SK-N-SH treated with all-trans-retinoic acid at 6 μM for 48 hours (cell line): ENCODE measurements around the gene TPPP.

Experiments
- ATAC-seq: fragments of 200-7000 bp; cut with Tn5 transposase; 3 replicates; pipeline ENCODE4 v1.9.1; 2020; ENCODE audit warnings: mild to moderate bottlenecking, moderate library complexity
- ARNTL ChIP-seq: fragments of 450-650 bp; formaldehyde crosslinking; IDR thresholded peaks from 2 replicates; pipeline ENCODE4 v1.5.0; 2020; ENCODE audit warnings: low read depth, mild to moderate bottlenecking, moderate library complexity, borderline replicate concordance
- BACH2 ChIP-seq: fragments of 250-450 bp; sonication (Bioruptor Pico); IDR thresholded peaks from 2 replicates; pipeline ENCODE4 v1.9.0; 2021; ENCODE audit warnings: mild to moderate bottlenecking, borderline replicate concordance
- ESRRG ChIP-seq: fragments of 250-450 bp; sonication (Bioruptor Pico); IDR thresholded peaks from 2 replicates; pipeline ENCODE4 v1.6.1; 2021; ENCODE audit warnings: mild to moderate bottlenecking
- ISL1 ChIP-seq: fragments of 250-450 bp; sonication (Bioruptor Pico); IDR thresholded peaks from 2 replicates; pipeline ENCODE4 v2.1.2; 2022; ENCODE audit warnings: mild to moderate bottlenecking, moderate library complexity
- OSR1 ChIP-seq: fragments of 250-450 bp; sonication (Bioruptor Pico); IDR thresholded peaks from 2 replicates; pipeline ENCODE4 v1.8.0; 2022; ENCODE audit warnings: moderate library complexity, mild to moderate bottlenecking, inconsistent platforms
- PPARA ChIP-seq: fragments of 250-450 bp; sonication (Bioruptor Pico); IDR thresholded peaks from 2 replicates; pipeline ENCODE4 v1.5.0; 2020; ENCODE audit warnings: mild to moderate bottlenecking, borderline replicate concordance
- RARB ChIP-seq: fragments of 250-450 bp; sonication (Bioruptor Pico); IDR thresholded peaks from 2 replicates; pipeline ENCODE4 v1.8.0; 2021; ENCODE audit warnings: mild to moderate bottlenecking, moderate library complexity
- TCF4 ChIP-seq: fragments of 250-450 bp; sonication (Bioruptor Pico); IDR thresholded peaks from 2 replicates; pipeline ENCODE4 v1.8.0; 2021; ENCODE audit warnings: mild to moderate bottlenecking, moderate library complexity, borderline replicate concordance
- TOX ChIP-seq: fragments of 250-450 bp; sonication (Bioruptor Pico); IDR thresholded peaks from 2 replicates; pipeline ENCODE4 v1.8.0; 2021; ENCODE audit warnings: mild to moderate bottlenecking, moderate library complexity, borderline replicate concordance
- ZFP3 ChIP-seq: fragments of 250-450 bp; sonication (Bioruptor Pico); IDR thresholded peaks from 2 replicates; pipeline ENCODE4 v1.5.0; 2020; ENCODE audit warnings: mild to moderate bottlenecking, moderate library complexity
- ZFP30 ChIP-seq: fragments of 450-650 bp; formaldehyde crosslinking; IDR thresholded peaks from 2 replicates; pipeline ENCODE4 v1.5.0; 2022; ENCODE audit warnings: mild to moderate bottlenecking, moderate library complexity
- ZNF565 ChIP-seq: fragments of 450-650 bp; formaldehyde crosslinking; conservative IDR thresholded peaks from 2 replicates; pipeline ENCODE4 v1.5.0; 2020; ENCODE audit warnings: low read depth, mild to moderate bottlenecking, moderate library complexity
- ZNF70 ChIP-seq: fragments of 450-650 bp; formaldehyde crosslinking; IDR thresholded peaks from 2 replicates; pipeline ENCODE4 v1.5.0; 2020; ENCODE audit warnings: mild to moderate bottlenecking, moderate library complexity
- ZNF8 ChIP-seq: fragments of 450-650 bp; formaldehyde crosslinking; IDR thresholded peaks from 2 replicates; pipeline ENCODE4 v1.5.0; 2020; ENCODE audit warnings: mild to moderate bottlenecking, moderate library complexity
- TF ChIP-seq, protein P1 (sequence below): fragments of 250-450 bp; sonication (Bioruptor Pico); IDR thresholded peaks from 2 replicates; pipeline ENCODE4 v1.5.1; 2021; ENCODE audit warnings: mild to moderate bottlenecking, moderate library complexity
- TF ChIP-seq, protein P2 (sequence below): fragments of 250-450 bp; sonication (Bioruptor Pico); IDR thresholded peaks from 2 replicates; pipeline ENCODE4 v1.5.1; 2020; ENCODE audit warnings: low read depth, mild to moderate bottlenecking, moderate library complexity
- TF ChIP-seq, protein P3 (sequence below): fragments of 250-450 bp; sonication (Bioruptor Pico); IDR thresholded peaks from 2 replicates; pipeline ENCODE4 v1.5.0; 2020; ENCODE audit warnings: mild to moderate bottlenecking, moderate library complexity
- TF ChIP-seq, protein P4 (sequence below): fragments of 250-450 bp; sonication (Bioruptor Pico); IDR thresholded peaks from 2 replicates; pipeline ENCODE4 v1.8.0; 2021; ENCODE audit warnings: low read depth, mild to moderate bottlenecking, moderate library complexity, borderline replicate concordance
- TF ChIP-seq, protein P5 (sequence below): fragments of 250-450 bp; sonication (Bioruptor Pico); IDR thresholded peaks from 2 replicates; pipeline ENCODE4 v1.8.0; 2020; ENCODE audit warnings: mild to moderate bottlenecking, moderate library complexity, borderline replicate concordance

The TPPP gene

DNA sequence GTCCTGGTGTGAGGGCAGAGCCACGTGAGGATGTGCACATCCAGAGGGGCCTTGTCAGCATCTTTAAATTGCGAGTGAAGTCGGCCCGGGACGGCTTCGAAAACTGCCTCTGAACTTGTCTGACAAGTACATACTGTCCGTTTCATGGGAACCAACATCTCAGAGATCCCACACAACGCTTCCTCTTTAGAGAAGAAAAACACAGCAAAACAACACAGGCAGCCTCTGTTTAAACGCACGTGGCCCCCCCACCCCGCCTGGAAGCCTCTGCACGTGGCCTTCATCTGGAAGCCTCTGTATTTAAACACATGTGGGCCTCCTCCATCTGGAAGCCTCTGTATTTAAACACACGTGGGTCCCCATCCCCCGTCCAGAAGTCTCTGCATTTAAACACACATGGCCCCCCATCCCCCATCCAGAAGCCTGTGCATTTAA is 51.8 kb downstream of the TPPP start (continued):
- TF ChIP-seq, protein P1, sequence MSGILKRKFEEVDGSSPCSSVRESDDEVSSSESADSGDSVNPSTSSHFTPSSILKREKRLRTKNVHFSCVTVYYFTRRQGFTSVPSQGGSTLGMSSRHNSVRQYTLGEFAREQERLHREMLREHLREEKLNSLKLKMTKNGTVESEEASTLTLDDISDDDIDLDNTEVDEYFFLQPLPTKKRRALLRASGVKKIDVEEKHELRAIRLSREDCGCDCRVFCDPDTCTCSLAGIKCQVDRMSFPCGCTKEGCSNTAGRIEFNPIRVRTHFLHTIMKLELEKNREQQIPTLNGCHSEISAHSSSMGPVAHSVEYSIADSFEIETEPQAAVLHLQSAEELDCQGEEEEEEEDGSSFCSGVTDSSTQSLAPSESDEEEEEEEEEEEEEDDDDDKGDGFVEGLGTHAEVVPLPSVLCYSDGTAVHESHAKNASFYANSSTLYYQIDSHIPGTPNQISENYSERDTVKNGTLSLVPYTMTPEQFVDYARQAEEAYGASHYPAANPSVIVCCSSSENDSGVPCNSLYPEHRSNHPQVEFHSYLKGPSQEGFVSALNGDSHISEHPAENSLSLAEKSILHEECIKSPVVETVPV (CRISPR knock-in tag), result no peak
- TF ChIP-seq BACH2 (CRISPR knock-in tag) (no peak), PPARA (CRISPR knock-in tag) (no peak), ZFP30 (no peak), RARB (no peak), ZNF565 (CRISPR knock-in tag) (no peak), ISL1 (CRISPR knock-in tag) (no peak), ZFP3 (CRISPR knock-in tag) (no peak)
- TF ChIP-seq, all 23 proteins: peak for 0

DNA sequence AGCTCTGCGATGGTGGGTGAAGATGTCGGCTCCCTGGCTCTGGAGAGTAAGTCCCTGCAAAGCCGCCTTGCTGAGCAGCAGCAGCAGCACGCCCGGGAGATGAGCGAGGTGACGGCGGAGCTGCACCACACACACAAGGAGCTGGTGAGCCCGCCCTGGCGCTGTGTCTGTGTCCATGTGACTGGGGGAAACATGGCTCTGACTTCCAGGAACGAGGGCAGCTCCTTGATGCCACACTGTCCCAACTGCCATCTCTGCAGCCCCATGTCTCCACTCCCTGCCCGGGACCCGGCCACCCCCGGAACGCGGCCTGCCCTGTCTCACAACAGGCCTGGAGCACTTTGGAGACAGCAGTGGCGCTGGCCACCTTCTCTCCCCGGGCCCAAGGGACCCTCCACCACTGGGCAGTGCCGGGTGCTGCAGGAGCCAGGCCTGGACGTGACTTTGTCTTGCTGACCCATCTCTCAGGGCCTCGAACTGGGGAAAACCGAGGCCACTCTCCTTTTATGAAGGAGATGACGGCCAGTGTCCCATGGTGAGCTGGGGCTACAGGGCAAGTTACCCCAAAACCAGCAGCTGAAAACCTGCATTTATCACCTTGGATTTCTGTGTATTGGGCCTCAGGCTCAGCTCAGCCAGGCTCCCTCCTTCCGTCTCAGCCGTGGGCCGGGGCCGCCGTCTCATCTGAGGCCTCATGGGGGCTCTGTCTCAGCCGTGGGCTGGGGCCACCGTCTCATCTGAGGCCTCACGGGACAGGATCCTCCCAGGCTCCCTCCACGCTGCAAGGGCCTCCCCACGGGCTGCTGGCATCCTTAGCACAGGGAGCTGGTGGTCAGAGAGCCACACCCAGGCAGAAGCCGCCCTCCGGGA is 52.5 kb downstream of the TPPP start:
- TF ChIP-seq ZFP3 (CRISPR knock-in tag), result no peak
- TF ChIP-seq ISL1 (CRISPR knock-in tag), result no peak
- TF ChIP-seq, protein P1 (CRISPR knock-in tag), result no peak
- TF ChIP-seq ESRRG (CRISPR knock-in tag), result no peak
- no peak for TF ChIP-seq ZNF8 (CRISPR knock-in tag)
- TF ChIP-seq, protein P2, sequence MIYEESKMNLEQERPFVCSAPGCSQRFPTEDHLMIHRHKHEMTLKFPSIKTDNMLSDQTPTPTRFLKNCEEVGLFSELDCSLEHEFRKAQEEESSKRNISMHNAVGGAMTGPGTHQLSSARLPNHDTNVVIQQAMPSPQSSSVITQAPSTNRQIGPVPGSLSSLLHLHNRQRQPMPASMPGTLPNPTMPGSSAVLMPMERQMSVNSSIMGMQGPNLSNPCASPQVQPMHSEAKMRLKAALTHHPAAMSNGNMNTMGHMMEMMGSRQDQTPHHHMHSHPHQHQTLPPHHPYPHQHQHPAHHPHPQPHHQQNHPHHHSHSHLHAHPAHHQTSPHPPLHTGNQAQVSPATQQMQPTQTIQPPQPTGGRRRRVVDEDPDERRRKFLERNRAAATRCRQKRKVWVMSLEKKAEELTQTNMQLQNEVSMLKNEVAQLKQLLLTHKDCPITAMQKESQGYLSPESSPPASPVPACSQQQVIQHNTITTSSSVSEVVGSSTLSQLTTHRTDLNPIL (CRISPR knock-in tag), result no peak
- TF ChIP-seq ZNF565 (CRISPR knock-in tag), result no peak
- ATAC-seq, result no peak

DNA sequence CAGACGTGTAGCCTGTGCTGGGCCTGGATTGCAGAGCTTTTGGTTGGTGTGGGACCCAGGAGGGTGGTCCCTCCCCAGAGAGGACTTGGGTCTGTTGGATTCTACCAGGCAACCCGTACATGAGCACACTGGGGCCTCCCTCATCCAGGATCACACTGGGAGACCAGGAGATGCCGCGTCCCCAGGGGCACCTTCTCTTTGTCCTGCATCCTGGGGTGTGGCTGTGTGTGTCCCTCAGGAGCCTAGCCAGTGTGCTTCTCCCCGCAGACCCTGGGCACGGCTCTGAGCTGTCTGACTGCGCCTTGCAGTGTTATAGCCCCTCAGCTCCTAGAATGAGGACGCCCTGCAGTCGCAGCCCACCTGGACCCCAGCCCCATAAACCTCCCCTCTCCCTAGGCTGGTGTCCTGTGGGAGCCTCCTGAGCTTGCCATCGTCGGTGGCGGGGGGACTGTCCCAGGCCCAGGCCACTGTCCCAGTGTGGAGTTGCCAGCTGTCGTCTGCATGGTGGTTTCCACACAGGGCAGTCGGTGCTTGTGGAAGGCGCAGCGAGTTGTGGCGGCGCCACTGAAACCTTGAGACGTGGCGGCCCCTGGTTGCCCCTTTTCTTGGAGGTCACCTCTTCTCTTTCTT is 53.5 kb downstream of the TPPP start:
- no peak for TF ChIP-seq ESRRG (CRISPR knock-in tag)
- TF ChIP-seq, protein P3, sequence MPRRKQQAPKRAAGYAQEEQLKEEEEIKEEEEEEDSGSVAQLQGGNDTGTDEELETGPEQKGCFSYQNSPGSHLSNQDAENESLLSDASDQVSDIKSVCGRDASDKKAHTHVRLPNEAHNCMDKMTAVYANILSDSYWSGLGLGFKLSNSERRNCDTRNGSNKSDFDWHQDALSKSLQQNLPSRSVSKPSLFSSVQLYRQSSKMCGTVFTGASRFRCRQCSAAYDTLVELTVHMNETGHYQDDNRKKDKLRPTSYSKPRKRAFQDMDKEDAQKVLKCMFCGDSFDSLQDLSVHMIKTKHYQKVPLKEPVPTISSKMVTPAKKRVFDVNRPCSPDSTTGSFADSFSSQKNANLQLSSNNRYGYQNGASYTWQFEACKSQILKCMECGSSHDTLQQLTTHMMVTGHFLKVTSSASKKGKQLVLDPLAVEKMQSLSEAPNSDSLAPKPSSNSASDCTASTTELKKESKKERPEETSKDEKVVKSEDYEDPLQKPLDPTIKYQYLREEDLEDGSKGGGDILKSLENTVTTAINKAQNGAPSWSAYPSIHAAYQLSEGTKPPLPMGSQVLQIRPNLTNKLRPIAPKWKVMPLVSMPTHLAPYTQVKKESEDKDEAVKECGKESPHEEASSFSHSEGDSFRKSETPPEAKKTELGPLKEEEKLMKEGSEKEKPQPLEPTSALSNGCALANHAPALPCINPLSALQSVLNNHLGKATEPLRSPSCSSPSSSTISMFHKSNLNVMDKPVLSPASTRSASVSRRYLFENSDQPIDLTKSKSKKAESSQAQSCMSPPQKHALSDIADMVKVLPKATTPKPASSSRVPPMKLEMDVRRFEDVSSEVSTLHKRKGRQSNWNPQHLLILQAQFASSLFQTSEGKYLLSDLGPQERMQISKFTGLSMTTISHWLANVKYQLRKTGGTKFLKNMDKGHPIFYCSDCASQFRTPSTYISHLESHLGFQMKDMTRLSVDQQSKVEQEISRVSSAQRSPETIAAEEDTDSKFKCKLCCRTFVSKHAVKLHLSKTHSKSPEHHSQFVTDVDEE (CRISPR knock-in tag), result no peak
- TF ChIP-seq, protein P4, sequence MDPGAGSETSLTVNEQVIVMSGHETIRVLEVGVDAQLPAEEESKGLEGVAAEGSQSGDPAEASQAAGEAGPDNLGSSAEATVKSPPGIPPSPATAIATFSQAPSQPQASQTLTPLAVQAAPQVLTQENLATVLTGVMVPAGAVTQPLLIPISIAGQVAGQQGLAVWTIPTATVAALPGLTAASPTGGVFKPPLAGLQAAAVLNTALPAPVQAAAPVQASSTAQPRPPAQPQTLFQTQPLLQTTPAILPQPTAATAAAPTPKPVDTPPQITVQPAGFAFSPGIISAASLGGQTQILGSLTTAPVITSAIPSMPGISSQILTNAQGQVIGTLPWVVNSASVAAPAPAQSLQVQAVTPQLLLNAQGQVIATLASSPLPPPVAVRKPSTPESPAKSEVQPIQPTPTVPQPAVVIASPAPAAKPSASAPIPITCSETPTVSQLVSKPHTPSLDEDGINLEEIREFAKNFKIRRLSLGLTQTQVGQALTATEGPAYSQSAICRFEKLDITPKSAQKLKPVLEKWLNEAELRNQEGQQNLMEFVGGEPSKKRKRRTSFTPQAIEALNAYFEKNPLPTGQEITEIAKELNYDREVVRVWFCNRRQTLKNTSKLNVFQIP (CRISPR knock-in tag), result no peak
- TF ChIP-seq RARB, result no peak
- TF ChIP-seq ISL1 (CRISPR knock-in tag), result no peak
- no peak for TF ChIP-seq PPARA (CRISPR knock-in tag)
- no peak for TF ChIP-seq OSR1 (CRISPR knock-in tag)
- TF ChIP-seq TOX, result no peak
- no peak for TF ChIP-seq ZNF565 (CRISPR knock-in tag)
- no peak for TF ChIP-seq ARNTL (CRISPR knock-in tag)
- TF ChIP-seq ZNF70, result no peak
- TF ChIP-seq TCF4 (CRISPR knock-in tag), result no peak
- TF ChIP-seq, protein P5, sequence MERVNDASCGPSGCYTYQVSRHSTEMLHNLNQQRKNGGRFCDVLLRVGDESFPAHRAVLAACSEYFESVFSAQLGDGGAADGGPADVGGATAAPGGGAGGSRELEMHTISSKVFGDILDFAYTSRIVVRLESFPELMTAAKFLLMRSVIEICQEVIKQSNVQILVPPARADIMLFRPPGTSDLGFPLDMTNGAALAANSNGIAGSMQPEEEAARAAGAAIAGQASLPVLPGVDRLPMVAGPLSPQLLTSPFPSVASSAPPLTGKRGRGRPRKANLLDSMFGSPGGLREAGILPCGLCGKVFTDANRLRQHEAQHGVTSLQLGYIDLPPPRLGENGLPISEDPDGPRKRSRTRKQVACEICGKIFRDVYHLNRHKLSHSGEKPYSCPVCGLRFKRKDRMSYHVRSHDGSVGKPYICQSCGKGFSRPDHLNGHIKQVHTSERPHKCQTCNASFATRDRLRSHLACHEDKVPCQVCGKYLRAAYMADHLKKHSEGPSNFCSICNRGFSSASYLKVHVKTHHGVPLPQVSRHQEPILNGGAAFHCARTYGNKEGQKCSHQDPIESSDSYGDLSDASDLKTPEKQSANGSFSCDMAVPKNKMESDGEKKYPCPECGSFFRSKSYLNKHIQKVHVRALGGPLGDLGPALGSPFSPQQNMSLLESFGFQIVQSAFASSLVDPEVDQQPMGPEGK (CRISPR knock-in tag), result no peak
- no peak for TF ChIP-seq ZFP30
- TF ChIP-seq ZFP3 (CRISPR knock-in tag), result no peak
- ATAC-seq, result no peak
